NCI-H774 (cell line): ENCODE measurements around the gene PTTG1IP.
"Not testable (repeated sequence)": the region's sequence is repeated elsewhere in the genome, so short reads cannot be mapped to it uniquely, and the experiment has no call there.

ENCODE experiments used
- DNase-seq: peaks from one replicate; lab custom pipeline; 2025; lab: John Stamatoyannopoulos, UW

PTTG1IP gene

DNA sequence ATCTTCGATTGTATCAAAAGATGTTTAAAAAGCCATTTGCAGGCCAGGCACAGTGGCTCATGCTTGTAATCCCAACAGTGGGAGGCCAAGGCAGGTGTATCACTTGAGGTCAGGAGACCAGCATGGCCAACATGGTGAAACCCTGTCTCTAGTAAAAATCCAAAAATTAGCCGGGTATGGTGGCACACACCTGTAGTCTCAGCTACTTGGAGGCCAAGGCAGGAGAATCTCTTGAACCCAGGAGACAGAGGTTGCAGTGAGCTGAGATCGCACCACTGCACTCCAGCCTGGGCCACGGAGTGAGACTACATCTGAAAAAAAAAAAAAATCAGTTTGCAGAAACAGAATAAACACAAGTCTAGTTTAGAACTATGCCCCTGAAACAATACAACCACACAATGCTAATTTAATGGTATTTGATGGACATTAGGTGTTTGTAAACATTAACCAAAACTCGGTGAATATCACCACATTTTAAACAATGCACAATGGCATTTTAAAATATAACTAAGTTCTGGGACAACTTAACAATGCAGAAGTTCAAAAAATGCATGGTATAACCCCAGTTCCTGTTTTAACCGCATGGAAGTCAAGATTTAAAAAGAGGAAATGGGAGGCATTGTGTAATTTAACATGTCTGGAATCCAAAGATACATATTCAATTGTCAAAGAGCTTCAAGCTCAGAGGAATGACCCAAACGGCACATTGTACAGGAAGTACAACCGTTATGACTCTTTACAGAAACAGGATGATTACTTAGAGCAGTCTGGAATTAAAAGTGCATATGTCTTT, 7.1 kb upstream of the PTTG1IP start:
- no peak for DNase-seq

DNA sequence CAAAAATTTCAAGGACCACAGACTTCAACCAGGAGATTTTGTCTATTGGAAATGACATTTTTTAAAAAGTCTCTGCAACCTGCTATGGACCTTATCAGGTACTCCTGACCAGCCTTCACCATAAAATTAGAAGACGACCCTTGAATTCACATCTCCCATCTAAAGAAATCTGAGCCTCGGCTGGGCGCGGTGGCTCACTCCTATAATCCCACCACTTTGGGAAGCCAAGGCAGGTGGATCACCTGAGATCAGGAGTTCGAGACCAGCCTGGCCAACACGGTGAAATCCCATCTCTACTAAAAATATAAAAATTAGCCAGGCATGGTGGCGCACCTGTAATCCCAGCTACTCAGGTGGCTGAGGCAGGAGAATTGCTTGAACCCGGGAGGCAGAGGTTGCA, 5.7 kb upstream of the PTTG1IP start:
- DNase-seq, result not testable (repeated sequence)

DNA sequence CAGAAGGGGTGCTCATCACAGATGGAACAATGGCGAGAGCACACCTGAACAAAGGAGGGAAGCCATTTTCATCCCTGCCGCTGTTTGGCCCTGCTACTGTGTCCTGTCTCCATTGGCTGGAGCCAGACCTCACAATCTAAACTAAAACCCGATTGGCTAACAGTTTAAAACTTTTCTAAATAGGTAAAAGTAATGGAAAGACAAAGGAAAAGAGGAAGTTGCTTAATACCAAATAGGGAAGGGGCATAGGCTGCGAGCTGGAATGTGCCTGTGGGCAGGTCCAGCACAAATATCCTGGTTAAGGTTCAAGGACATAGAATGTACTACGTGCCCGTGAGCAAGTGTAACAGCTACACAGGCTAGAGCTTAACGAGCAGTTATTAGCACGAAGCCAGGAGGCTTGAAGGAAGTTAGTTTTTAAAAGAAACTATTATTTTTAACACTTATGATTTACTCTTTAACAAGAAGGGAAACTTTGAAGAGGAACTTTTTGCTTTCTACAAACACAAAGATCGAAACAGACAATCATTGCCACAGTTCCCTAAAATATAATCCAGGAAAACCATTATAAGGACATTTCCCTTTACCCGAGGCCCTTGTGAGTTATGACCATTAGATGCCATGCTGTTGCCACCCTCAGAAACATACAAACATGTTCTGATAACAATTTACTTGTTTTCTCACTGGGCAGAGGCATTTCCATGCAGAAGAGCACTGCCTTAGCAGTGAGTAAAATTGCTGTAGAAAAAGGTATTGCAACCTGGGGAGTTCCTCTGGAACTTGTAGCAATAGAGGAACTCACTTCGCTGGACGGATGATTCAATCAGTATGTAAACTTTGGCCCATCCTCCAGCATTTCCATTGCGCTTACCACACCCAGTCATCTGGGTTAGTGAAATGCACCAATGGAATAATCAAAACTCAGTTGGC, 4.8 kb upstream of the PTTG1IP start:
- no peak for DNase-seq

DNA sequence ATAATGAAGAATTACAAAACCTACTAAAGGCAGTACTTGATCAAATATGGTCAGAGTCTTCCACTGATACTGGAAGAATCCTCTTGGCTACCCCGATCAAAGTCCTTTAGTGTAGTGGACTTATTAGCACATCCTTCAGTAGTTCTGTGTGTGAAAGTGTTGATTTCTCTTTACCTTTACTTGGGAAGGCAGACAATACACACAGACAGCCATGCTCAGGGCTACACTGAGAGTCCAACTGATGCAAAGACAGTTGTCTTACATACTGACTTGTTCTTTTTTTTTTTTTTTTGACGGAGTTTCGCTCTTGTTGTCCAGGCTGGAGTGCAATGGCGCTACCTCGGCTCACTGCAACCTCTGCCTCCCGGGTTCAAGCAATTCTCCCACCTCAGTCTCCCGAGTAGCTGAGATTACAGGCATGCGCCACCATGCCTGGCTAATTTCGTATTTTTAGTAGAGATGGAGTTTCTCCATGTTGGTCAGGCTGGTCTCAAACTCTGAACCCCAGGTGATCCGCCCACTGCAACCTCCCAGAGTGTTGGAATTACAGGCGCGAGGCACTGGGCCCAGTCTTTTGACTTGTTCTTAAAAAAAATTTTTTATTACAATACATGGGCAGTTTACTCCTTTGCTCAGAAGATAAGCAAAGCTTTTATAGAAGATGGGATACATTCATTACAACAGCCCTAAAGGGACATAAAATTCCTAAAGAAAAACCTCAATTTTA, 3.5 kb upstream of the PTTG1IP start:
- DNase-seq, result no peak

DNA sequence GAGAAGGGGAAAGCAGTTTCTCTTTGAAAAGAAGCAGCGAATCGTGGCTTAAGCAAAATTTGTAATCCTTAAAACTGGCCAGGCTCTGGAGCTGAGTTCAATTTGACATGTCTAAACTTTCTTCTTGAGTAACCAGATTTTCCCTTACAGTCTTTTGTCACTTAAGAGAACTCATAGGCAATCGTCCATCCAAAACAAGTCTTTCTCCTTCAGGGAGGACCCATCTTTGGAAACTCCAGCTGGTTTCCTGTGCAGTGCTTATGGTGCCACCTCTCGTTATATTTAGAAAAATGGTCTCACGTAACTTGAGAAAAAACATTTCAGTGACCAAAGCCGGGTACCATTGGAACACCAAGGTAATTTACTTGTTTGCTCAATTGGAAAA, 1.8 kb upstream of the PTTG1IP start:
- no peak for DNase-seq

DNA sequence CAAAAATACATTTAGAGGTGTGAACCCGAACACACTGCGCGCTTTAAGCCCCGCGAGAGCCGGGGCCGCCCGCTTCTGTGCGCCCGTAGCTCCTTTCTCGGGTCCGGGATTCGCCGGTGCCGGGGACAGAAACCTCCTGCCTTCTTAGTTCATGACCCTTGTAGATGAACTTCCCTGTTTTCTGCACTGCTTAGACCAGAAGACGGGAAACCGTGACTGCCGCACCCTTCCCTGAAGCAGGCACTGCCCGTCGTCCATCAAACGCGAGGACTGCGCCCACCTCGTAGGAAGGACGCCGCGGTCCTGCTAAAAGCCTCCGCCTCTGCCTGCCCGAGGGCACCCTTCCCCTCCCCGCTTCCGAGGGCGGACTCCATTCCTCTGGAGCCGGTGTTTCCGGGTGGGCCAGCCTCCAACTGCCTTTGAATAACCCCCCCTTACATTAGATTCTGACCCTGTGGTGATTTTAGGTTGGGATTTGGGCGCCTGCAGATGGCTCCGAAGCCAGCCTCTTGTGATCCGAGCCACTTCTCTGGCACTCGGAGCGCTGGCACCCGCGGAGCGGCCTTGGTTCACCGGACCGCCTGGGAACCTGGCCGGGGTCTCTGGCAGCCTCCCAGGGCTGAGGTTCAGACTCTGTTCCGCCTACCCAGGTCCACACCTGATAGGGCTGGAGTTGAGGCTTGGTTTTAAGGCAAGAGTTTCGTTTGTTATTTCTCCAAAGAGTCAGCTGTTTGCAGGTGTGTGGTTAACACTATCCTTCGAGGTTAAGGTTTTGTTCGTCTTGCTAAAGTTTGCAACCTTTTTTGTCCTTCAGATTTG, 1.2 kb upstream of the PTTG1IP start:
- no peak for DNase-seq

DNA sequence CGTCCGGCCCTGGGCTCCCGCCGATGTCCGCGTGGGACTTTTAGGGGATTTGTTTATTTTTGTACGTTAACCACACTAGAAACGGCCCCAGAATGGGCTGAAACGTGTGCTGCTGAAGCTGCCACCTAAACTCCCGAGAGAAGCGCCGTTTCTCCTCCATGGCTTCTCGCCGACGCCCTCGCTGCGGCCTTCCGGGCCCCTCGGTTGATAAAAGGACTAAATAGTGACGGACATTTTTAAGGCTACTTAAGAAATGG, 678 bp upstream of the PTTG1IP start:
- no peak for DNase-seq

DNA sequence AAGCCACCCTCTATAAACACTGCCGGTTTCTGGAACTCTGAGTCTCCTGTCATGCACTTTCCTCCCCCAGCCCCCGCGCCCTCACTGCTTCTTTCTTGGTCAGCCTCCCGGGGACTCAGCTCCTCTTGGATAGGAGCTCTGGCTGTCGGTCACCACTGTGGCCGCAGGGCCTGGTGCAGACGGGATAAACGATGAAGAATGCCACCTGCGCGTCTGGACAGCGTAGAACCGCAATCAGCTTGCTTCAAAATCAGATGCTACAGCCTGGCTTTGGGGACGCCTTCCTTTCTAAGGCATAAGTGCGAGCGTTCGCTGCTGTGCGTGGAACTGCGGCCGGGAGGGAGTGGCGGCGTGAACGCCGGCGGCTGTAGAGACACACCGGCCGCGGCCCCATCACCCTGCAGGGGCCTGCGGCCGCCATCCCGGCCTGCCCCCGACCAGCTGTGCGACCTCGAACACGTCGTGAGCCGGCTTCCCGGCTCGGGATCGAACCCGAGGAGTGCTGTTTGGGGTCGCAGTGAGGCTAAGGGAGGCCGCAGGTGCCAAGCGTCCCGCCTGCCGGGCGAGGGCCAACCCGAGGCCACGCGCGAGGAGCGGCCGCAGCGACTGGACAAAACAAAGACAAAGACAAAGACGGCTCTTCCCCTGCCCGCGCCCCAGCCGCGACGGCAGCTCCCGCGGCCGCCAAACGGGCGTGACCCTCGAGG, 688 bp downstream of the PTTG1IP start:
- DNase-seq, result no peak

DNA sequence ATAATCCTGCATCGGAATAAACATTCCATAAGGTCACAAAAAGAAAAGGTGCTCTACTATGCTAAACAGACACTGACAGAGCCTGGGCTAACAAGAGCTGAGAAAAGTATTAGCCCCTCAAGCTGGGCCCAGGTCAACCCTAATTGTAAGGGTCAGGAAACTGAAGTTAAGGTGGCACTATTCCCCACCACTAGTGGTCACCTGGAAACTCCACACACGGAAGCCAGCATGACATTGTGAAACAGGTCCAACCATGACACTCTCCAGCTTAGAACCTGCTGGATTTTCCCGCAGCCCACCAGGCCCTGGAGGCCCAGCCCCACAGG, 1.2 kb downstream of the PTTG1IP start:
- DNase-seq, result no peak

DNA sequence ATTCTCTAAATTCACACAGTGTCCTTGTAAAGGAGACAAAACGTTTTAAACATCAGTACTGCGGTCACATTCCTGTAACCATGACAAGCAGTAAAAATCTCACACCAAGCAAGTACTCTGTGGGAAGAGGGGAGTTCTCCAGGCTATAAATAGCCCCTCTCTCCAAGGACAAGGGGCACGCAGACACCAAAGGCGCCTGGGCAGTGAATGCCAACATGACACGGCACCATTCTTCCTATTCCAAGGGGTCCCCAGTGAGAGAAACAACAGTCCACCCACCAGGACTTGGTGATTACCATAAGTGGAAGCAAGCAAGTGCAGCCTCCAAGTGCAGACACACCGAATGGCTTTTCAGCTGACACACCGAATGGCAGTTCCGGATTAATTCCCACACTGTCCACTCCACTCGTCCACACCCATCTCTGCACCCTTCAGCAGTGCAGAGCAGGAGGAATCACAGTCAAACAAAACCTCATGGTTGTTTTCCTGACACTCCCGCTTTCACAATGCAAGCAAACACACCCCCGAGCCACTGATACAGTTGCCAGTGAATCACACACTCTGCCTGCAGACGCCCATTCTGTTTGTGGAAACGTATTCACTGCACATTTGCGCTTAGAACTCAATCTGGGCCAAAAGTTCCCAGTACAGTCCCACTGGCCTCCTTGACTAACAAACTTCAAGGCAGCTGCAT, 1.8 kb downstream of the PTTG1IP start:
- no peak for DNase-seq

DNA sequence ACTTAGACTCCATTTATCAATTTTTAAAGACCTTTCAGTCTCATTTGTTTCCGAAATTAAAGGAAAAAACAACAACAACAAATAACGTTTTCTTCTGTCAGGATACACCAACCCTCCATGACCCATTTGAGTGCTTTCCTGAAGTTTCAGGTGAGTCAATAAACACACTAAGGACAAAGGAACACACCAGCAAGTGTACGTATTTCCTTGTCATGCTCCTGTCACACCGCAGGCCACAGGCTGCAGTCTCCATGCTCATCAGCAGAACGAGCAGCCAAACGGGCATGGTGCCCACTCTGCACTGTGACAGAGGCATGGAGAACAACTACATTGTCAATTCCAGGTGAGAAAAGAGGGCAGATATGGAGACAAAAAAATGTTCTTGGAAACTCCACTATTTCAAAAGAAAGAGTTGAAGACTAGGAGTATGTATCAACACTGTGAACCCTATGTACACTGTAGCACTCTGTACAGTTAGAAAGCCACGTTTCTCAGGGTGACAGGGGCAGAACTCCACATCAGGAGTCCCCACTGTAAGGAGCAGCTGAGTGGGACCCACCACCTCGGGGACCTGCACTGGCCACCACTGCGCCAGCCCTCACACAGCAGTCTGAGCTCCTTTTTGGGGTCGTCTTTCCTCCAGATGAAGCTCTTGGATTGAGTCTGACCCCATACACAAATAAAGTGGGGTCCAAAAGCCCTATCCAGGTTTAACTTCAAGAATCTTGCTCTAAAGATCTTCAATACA, 2.6 kb downstream of the PTTG1IP start:
- DNase-seq, result no peak

DNA sequence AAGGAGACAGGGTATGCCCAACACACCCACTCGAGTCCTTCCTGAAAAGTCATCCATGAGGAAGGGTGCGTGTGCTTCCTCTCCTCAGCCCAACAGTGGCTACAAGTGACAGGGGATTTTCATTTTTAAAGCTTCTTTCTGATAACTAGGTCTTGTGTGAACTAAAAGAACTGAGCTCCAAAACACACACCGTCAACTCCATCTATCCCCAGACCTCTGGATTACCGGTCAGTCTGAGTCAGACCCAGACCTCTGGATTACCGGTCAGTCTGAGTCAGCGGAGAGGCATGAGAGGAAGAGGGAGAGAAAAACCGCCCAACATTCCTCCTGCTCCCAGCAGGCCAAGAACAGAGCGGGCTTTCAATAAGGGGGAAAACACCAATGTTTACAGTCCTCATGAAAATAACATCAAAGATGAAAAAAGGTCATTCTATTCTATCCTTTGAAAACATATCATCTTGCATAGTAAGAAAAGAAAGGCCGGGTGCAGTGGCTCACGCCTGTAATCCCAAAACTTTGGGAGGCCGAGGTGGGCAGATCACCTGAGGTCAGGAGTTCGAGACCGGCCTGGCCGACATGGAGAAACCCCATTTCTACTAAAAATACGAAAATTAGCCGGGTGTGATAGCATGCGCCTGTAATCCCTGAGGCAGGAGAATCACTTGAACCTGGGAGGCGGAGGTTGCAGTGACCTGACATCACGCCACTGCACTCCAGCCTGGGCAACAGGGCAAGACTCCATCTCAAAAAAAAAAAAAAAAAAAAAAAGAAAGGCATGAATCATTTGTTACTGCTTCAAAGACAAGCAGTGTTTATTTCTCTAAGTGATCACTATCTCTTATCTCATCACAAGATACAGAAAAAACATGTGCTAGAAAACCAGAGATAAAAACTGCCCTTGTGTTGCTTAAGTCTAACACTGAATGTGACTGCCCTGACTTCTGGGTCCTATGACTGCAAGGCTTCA, 3.4 kb downstream of the PTTG1IP start:
- no peak for DNase-seq

DNA sequence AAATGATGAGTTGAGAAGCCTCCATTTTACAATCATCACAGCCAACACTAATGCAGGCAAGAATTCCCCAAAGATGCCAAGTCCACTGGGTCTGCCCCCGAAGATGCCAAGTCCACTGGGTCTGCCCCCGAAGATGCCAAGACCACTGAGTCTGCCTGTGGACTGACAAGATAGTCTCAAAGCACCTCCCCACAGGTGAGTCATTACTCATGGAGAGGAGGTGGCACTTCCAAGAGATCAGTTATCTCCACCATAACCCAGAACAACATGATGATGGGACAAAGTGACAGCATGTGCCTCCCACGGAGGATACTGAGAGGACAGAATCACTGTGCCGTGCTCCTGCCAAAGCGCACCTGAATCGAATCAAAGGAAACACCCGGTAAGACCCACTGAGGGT, 4.8 kb downstream of the PTTG1IP start:
- DNase-seq, result no peak

DNA sequence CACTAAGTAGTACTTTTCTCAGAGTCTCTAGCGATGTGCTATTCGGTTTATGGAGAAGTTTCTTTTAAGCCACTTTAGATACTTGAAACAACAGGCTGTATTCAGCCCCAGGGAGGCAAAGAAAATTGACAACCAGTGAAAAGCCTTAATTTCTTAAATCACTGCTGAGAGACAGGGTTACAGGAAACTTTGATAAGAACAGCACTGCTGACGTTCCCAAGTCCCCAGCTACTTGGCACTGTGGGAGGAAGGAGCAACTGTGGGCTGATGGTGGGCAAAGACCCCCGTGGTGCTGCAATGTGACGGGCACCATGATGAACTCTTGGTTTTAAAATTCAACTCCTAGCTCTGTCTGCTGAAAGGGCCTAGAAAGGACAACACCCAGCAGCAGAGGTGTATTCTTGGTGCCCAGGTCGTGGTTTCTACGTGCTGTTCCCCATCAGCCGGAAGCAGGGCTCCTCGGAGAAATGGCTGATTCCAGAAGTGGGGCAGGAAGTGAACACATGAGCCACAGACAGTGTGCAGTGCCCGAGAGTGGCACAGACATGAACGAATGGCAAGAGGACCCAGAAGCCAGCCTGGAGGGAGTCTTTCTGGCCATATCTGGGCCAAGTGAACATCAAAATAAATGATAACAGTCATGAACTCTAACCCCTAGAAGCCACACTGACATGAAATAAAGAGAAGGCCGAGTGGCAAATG, 5.3 kb downstream of the PTTG1IP start:
- no peak for DNase-seq

DNA sequence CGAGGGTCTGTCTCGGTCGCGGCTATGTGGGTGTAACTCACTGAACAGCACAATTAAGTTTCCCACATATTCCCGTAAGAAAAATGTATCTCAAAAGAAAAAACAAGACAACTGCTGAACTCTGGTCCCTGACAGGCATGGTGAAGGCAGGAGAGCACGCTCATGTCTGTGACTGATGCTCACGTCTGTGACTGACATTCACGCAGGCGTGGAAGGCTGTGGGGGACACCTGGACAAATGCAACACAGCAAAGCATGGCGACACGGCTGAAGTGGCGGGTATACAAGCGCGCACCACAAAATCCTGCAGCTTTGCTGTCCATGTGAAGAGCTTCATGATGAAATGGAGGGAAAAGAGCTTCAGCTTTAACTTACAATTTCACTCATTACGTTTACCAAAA, 6.0 kb downstream of the PTTG1IP start:
- DNase-seq, result no peak

DNA sequence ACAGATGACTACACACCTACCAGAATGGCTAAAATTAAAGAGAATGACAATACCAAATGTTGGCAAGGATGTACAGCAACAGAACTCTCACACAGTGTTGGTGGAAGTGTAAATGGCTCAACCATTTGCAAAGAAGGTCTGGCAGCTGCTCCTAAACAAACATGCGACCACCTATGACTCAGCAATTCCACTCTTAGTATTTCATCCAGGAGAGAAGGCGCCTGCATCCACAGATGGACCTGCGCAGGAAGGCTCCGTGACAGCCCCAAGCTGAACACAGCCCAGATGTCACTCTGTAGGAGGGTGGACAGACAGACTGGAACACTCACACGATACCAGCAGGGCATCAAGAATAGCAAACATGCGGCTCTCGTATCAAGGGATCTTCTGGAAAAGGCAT, 6.7 kb downstream of the PTTG1IP start:
- no peak for DNase-seq

DNA sequence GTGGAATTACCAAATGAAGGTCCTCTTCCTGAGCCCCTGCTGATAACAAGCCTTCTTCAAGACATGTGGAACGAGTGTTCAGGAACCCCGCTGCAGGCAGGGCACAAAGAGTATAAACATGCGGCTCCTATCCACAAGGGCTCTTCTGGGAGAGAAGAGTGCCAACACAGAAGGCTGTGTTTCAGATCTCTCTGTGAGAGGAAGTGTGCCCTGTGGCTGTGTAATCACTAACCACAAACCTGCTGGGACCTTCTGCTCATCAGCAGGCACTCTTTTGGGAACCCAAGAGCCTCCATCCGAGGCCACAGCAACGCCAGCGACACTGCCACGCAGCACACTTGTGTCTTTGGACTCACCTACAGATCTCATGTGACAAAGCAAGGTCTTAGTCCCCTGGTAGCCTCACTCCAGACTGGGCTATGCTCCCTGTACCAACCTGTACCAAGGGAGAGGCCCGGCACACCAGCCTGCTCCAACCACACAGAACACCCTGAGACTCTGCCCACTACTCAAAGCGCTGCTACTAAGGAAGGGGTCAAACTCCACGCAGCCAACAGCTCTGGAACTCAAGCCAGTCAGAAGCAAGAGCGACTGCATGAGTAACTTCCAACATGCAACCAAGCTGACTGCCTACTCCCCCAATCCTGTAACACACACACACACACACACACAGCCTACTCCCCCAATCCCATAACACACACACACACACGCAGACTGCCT, 7.8 kb downstream of the PTTG1IP start:
- no peak for DNase-seq
